Keratinocyte (primary cell): ENCODE results near the gene RPS6KL1. TPM values are rescaled to one million over a fixed set of nuclear protein-coding genes. Genes with fewer than 3 reads are reported as not detected.

Source experiments
- DNase-seq: peaks from one replicate; pipeline ENCODE4 v3.0.0-alpha.2; 2011; ENCODE audit warnings: low read depth, missing footprints, low spot score
- FAIRE-seq: peaks from 2 replicates; lab custom pipeline; 2011; peaks lifted over from hg19 to GRCh38; lab: Jason Lieb, UNC
- H2AFZ ChIP-seq: 2 replicates; pipeline ENCODE4 v1.6.0; 2012; ENCODE audit warnings: low read length, control low read depth, inconsistent platforms; ENCODE audit not compliant: control insufficient read depth
- H3K27ac ChIP-seq: 2 replicates; pipeline ENCODE4 v1.5.1; 2011; ENCODE audit warnings: low read length; ENCODE audit not compliant: control insufficient read depth, insufficient read depth
- H3K27me3 ChIP-seq: 3 replicates; pipeline ENCODE4 v1.6.0; 2011; ENCODE audit warnings: low read length; ENCODE audit not compliant: control insufficient read depth, insufficient read depth; ENCODE audit errors: extremely low read depth
- H3K36me3 ChIP-seq, 2 experiments: 2 replicates in 1 of 2; 3 replicates in 1 of 2; pipeline ENCODE4 v1.5.1; 2011; ENCODE audit warnings: low read length in 2 of 2, mild to moderate bottlenecking in 1 of 2; ENCODE audit not compliant: control insufficient read depth in 2 of 2, insufficient read depth in 2 of 2; ENCODE audit errors: extremely low read depth in 1 of 2
- H3K4me1 ChIP-seq: 3 replicates; pipeline ENCODE4 v1.5.1; 2011; ENCODE audit warnings: low read length; ENCODE audit not compliant: control insufficient read depth, insufficient read depth; ENCODE audit errors: extremely low read depth
- H3K4me2 ChIP-seq: 3 replicates; pipeline ENCODE4 v1.6.0; 2011; ENCODE audit warnings: low read depth, low read length; ENCODE audit not compliant: control insufficient read depth, insufficient read depth; ENCODE audit errors: extremely low read depth
- H3K4me3 ChIP-seq, 3 experiments: fragments of 200-600 bp in 1 of 3; sonication (generic) in 1 of 3; 2 replicates in 2 of 3; 3 replicates in 1 of 3; pipeline ENCODE4 v1.5.1; 2011 to 2016; ENCODE audit warnings: low read length in 3 of 3, mild to moderate bottlenecking in 3 of 3, control low read depth in 2 of 3, inconsistent platforms in 1 of 3, low read depth in 1 of 3, mixed read lengths in 1 of 3, mixed run types in 1 of 3, moderate library complexity in 1 of 3; ENCODE audit not compliant: control insufficient read depth in 2 of 3, insufficient read depth in 2 of 3; ENCODE audit errors: extremely low read depth in 1 of 3
- H3K79me2 ChIP-seq: 2 replicates; pipeline ENCODE4 v1.6.0; 2012; ENCODE audit warnings: low read length; ENCODE audit not compliant: control insufficient read depth, insufficient read depth
- H3K9ac ChIP-seq: 3 replicates; pipeline ENCODE4 v1.6.0; 2011; ENCODE audit warnings: low read length; ENCODE audit not compliant: control insufficient read depth, insufficient read depth; ENCODE audit errors: extremely low read depth
- H3K9me1 ChIP-seq: 3 replicates; pipeline ENCODE4 v1.6.0; 2011; ENCODE audit warnings: low read length; ENCODE audit not compliant: control insufficient read depth, insufficient read depth; ENCODE audit errors: extremely low read depth
- H3K9me3 ChIP-seq: 2 replicates; pipeline ENCODE4 v1.5.1; 2012; ENCODE audit warnings: low read depth, low read length; ENCODE audit not compliant: control insufficient read depth
- H4K20me1 ChIP-seq: 3 replicates; pipeline ENCODE4 v1.6.0; 2011; ENCODE audit warnings: low read length; ENCODE audit not compliant: control insufficient read depth, insufficient read depth; ENCODE audit errors: extremely low read depth
- CTCF ChIP-seq, 3 experiments: IDR thresholded peaks in 1 of 3; conservative IDR thresholded peaks in 1 of 3; optimal IDR thresholded peaks in 1 of 3; 2 replicates in 2 of 3; 3 replicates in 1 of 3; pipeline versions ENCODE3 to v1.5.1; 2011; ENCODE audit warnings: low read length in 3 of 3, mild to moderate bottlenecking in 3 of 3, moderate library complexity in 2 of 3, control low read depth in 1 of 3, inconsistent platforms in 1 of 3; ENCODE audit not compliant: insufficient read depth in 2 of 3; ENCODE audit errors: extremely low read depth in 1 of 3
- EZH2 ChIP-seq: IDR thresholded peaks from one replicate; pipeline ENCODE4 v1.6.1; 2012; ENCODE audit warnings: inconsistent platforms, mild to moderate bottlenecking, low read length, moderate library complexity
- dilution Hi-C: fragments of 300-500 bp; cut with MboI; formaldehyde crosslinking; loops from one replicate; pipeline ENCODE4 v1.7.0; 2020; ENCODE audit warnings: low sequenced_read_pairs; ENCODE audit not compliant: extremely low pct_ligation_motif_present
- polyA plus RNA-seq, 5 experiments: library from polyadenylated mRNA; depleted of rRNA in 3 of 5; stranded (reverse) in 3 of 5; stranded (forward) in 1 of 5; unstranded in 1 of 5; fragments of >200 nt; gene quantifications; 1 replicate in 1 of 5; 2 replicates in 3 of 5; 3 replicates in 1 of 5; pipeline versions ENCODE4 v1.2.1 to v1.2.3, GENCODE V29; 2011 to 2012; ENCODE audit warnings: missing spikeins in 2 of 5, low read depth in 1 of 5, low replicate concordance in 1 of 5

RPS6KL1 gene
- polyA plus RNA-seq, 1 donor (not counting 4 experiments of a cell fraction or from before 2014, with no cell fraction given) = 0.69 TPM

- TF ChIP-seq CTCF (optimal IDR thresholded peaks at IDR 0.05 in 1 of 3, IDR thresholded peaks at IDR 0.05 in 1 of 3, conservative IDR thresholded peaks at IDR 0.05 in 1 of 3; ENCODE audit: extremely low read depth in 1 of 3, insufficient read depth in 2 of 3, low read length in 3 of 3) = no peak
- no peak for TF ChIP-seq EZH2
- no peak for FAIRE-seq
- peak overlapping the region in 1 of 3 experiments; percentile 85 for H3K4me3 ChIP-seq
- no peaks in the 10 kb centered on the region for H3K27me3 ChIP-seq
- peaks cover 42% of the 10 kb centered on the region for H3K4me1 ChIP-seq
- DNase-seq = no peak
- H3K36me3 ChIP-seq = peaks cover 3 to 12% of the 10 kb centered on the region in 2 experiments
- no peak overlapping the region for H3K27ac ChIP-seq
- H3K9ac ChIP-seq = no peak overlapping the region
- no peaks in the 10 kb centered on the region for H3K9me1 ChIP-seq
- H4K20me1 ChIP-seq = no peaks in the 10 kb centered on the region
- H2AFZ ChIP-seq = no peak overlapping the region
- dilution Hi-C loops = no loop called here
- peaks cover 25% of the 10 kb centered on the region for H3K79me2 ChIP-seq
- peak overlapping the region; percentile 93 for H3K4me2 ChIP-seq
- H3K9me3 ChIP-seq = no peaks in the 10 kb centered on the region
These were observed 32.9 kb upstream of the RPS6KL1 start for GRCh38 chr14:74956027-74956279.

GRCh38 chr14:74955229-74956026 lies 32.4 kb upstream of the RPS6KL1 start, which contains the start of gene PGF:
Gene PGF (minus strand): TSS chr14:74955597. CDS start chr14:74955242, 355 bp downstream.
- peaks cover 4 to 12% of the 10 kb centered on the region in 2 experiments for H3K36me3 ChIP-seq
- peaks cover 25% of the 10 kb centered on the region for H3K79me2 ChIP-seq
- H2AFZ ChIP-seq = peak within 1 kb of the TSS; percentile 47
- TF ChIP-seq CTCF (optimal IDR thresholded peaks at IDR 0.05 in 1 of 3, IDR thresholded peaks at IDR 0.05 in 1 of 3, conservative IDR thresholded peaks at IDR 0.05 in 1 of 3; ENCODE audit: extremely low read depth in 1 of 3, insufficient read depth in 2 of 3, low read length in 3 of 3) = no peak
- TF ChIP-seq EZH2 = no peak
- H3K4me3 ChIP-seq = peak within 1 kb of the TSS; percentile 72 to 85 (median 85)
- no peak for DNase-seq
- H3K4me2 ChIP-seq = peak within 1 kb of the TSS; percentile 93
- H3K27me3 ChIP-seq = no peaks in the 10 kb centered on the region
- peak within 1 kb of the TSS; percentile 34 for H3K27ac ChIP-seq
- no peak for FAIRE-seq
- no peaks in the 10 kb centered on the region for H3K9me3 ChIP-seq
- peaks cover 36% of the 10 kb centered on the region for H3K4me1 ChIP-seq
- H3K9ac ChIP-seq = peak within 1 kb of the TSS; percentile 73
- no peaks in the 10 kb centered on the region for H4K20me1 ChIP-seq
- no peaks in the 10 kb centered on the region for H3K9me1 ChIP-seq
- dilution Hi-C loops = no loop called here
